PFSK-1 (cell line): Measurements from ENCODE around the gene CABP4.

Source experiments
- POLR2AphosphoS5 ChIP-seq: IDR thresholded peaks from 2 replicates; pipeline ENCODE4 v1.6.1; 2012; ENCODE audit warnings: low read depth, mild to moderate bottlenecking, control low read depth, low read length, moderate library complexity
- REST ChIP-seq, 2 experiments: IDR thresholded peaks; 2 replicates each; pipeline versions ENCODE4 v1.6.1 to v1.8.0; 2011 to 2012; ENCODE audit warnings: low read depth in 2 of 2, low read length in 2 of 2, control low read depth in 1 of 2, inconsistent platforms in 1 of 2, mild to moderate bottlenecking in 1 of 2, moderate library complexity in 1 of 2; ENCODE audit not compliant: insufficient read depth in 1 of 2

GRCh38 chr11:67428052-67429001 lies 26.8 kb upstream of the CABP4 start, which contains the start of gene RPS6KB2:
- TF ChIP-seq POLR2AphosphoS5 (peak; percentile 96), REST (IDR thresholded peaks at IDR 0.05; ENCODE audit: insufficient read depth in 1 of 2, low read depth in 2 of 2, low read length in 2 of 2) (peak in 1 of 2 experiments; percentile 20; a peak in 1 of 4 replicates)
